ENCODE data around the gene CHRM4.

CHRM4 gene

GRCh38 chr11:46336563-46337180 lies 54.9 kb downstream of the CHRM4 start:
- no peak overlapping the region for H3K9ac ChIP-seq (ENCODE audit: low read depth, low read length, poor library complexity, severe bottlenecking)
- no peak for TF ChIP-seq EZH2phosphoT487 (IDR thresholded peaks at IDR 0.05; ENCODE audit: borderline replicate concordance)
- peaks cover 48% of the 10 kb centered on the region for H3K4me1 ChIP-seq (ENCODE audit: insufficient read depth, low read length, poor library complexity, severe bottlenecking)
- H3K9me2 ChIP-seq (replicated peaks; ENCODE audit: low read depth, low read length), result no peaks in the 10 kb centered on the region
- H4K20me1 ChIP-seq (ENCODE audit: insufficient read depth, low read length, poor library complexity, severe bottlenecking), result no peaks in the 10 kb centered on the region
- no peaks in the 10 kb centered on the region for H3K79me2 ChIP-seq (ENCODE audit: insufficient read depth, low read length)
- H3K9me3 ChIP-seq (ENCODE audit: insufficient read depth, low read depth, low read length), result no peaks in the 10 kb centered on the region
- no peak overlapping the region for H3K4me3 ChIP-seq (ENCODE audit: low read length, poor library complexity, severe bottlenecking)
- no peaks in the 10 kb centered on the region for H3F3A ChIP-seq (ENCODE audit: low read depth)
- no peak overlapping the region for H2AFZ ChIP-seq (ENCODE audit: low read length)
- H3K4me2 ChIP-seq (ENCODE audit: low read depth, low read length, poor library complexity, severe bottlenecking), result no peak overlapping the region
- peaks cover 14% of the 10 kb centered on the region for H3K27me3 ChIP-seq (ENCODE audit: insufficient read depth, low read length, poor library complexity, severe bottlenecking)
- no peaks in the 10 kb centered on the region for H3K36me3 ChIP-seq (ENCODE audit: insufficient read depth, low read length)

GRCh38 chr11:46335890-46336562 lies 55.5 kb downstream of the CHRM4 start:
- Histone ChIP-seq H3K36me3 (ENCODE audit: insufficient read depth, low read length) (no peaks in the 10 kb centered on the region), H3K9ac (ENCODE audit: low read depth, low read length, poor library complexity, severe bottlenecking) (no peak overlapping the region), H3K4me2 (ENCODE audit: low read depth, low read length, poor library complexity, severe bottlenecking) (no peak overlapping the region), H3K4me1 (ENCODE audit: insufficient read depth, low read length, poor library complexity, severe bottlenecking) (peaks cover 48% of the 10 kb centered on the region), H3K9me2 (replicated peaks; ENCODE audit: low read depth, low read length) (no peaks in the 10 kb centered on the region), H2AFZ (ENCODE audit: low read length) (no peak overlapping the region), H3K4me3 (ENCODE audit: low read length, poor library complexity, severe bottlenecking) (no peak overlapping the region), H3K79me2 (ENCODE audit: insufficient read depth, low read length) (no peaks in the 10 kb centered on the region), H3K9me3 (ENCODE audit: insufficient read depth, low read depth, low read length) (no peaks in the 10 kb centered on the region), H3K27me3 (ENCODE audit: insufficient read depth, low read length, poor library complexity, severe bottlenecking) (peaks cover 14% of the 10 kb centered on the region), H4K20me1 (ENCODE audit: insufficient read depth, low read length, poor library complexity, severe bottlenecking) (no peaks in the 10 kb centered on the region), H3F3A (ENCODE audit: low read depth) (no peaks in the 10 kb centered on the region)
- no peak for TF ChIP-seq EZH2phosphoT487 (IDR thresholded peaks at IDR 0.05; ENCODE audit: borderline replicate concordance)
- no peak for TF ChIP-seq CTCF (conservative IDR thresholded peaks at IDR 0.05; ENCODE audit: low read length)

DNA sequence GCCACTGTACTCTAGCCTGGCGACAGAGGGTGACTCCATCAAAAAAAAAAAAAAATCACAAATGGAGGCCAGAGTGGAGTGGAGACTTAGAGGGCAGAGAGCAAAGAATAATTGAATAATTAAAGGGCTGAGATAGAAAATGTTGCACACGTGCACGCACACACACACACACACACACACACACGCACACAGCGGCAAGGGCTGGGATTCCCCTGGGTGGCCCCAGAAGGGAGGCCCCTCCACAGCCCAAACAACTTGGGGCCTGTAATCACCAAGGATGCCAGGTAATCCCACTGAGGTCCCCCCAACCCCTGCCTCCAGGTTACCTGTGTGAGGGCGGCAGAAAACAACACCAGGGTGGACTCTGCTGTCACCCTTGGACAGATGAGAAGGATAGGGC lies 56.3 kb downstream of the CHRM4 start:
- Histone ChIP-seq H3K27me3 (ENCODE audit: insufficient read depth, low read length, poor library complexity, severe bottlenecking) (peaks cover 14% of the 10 kb centered on the region), H3K36me3 (ENCODE audit: insufficient read depth, low read length) (no peaks in the 10 kb centered on the region), H3K9ac (ENCODE audit: low read depth, low read length, poor library complexity, severe bottlenecking) (no peak overlapping the region), H3K9me2 (replicated peaks; ENCODE audit: low read depth, low read length) (no peaks in the 10 kb centered on the region), H3K4me2 (ENCODE audit: low read depth, low read length, poor library complexity, severe bottlenecking) (no peak overlapping the region), H3K9me3 (ENCODE audit: insufficient read depth, low read depth, low read length) (no peaks in the 10 kb centered on the region), H4K20me1 (ENCODE audit: insufficient read depth, low read length, poor library complexity, severe bottlenecking) (no peaks in the 10 kb centered on the region), H3K4me3 (ENCODE audit: low read length, poor library complexity, severe bottlenecking) (no peak overlapping the region), H3K4me1 (ENCODE audit: insufficient read depth, low read length, poor library complexity, severe bottlenecking) (peaks cover 48% of the 10 kb centered on the region), H3K79me2 (ENCODE audit: insufficient read depth, low read length) (no peaks in the 10 kb centered on the region), H2AFZ (ENCODE audit: low read length) (no peak overlapping the region), H3F3A (ENCODE audit: low read depth) (peaks cover 5% of the 10 kb centered on the region)
- TF ChIP-seq CTCF (conservative IDR thresholded peaks at IDR 0.05; ENCODE audit: low read length), result no peak
- TF ChIP-seq EZH2phosphoT487 (IDR thresholded peaks at IDR 0.05; ENCODE audit: borderline replicate concordance), result no peak
